ENCODE measurements around the gene HECW1.

Gene HECW1

GRCh38 chr7:43362652-43363034, 250.2 kb downstream of the HECW1 start:
- Histone ChIP-seq H3K9me3 (ENCODE audit: control insufficient read depth, low read depth, low read length) (no peaks in the 10 kb centered on the region), H3K27me3 (ENCODE audit: control insufficient read depth, insufficient read depth, low read length) (no peaks in the 10 kb centered on the region), H3K4me3 (ENCODE audit: low read length) (no peak overlapping the region), H3K27ac (ENCODE audit: low read length) (no peak overlapping the region), H3K36me3 (ENCODE audit: control insufficient read depth, low read depth, low read length) (no peaks in the 10 kb centered on the region), H3K9ac (ENCODE audit: low read length) (no peak overlapping the region), H3K4me1 (ENCODE audit: control insufficient read depth, low read depth, low read length) (no peaks in the 10 kb centered on the region)

- H3K9me3 ChIP-seq (ENCODE audit: control insufficient read depth, low read depth, low read length): no peaks in the 10 kb centered on the region
- no peak overlapping the region for H3K9ac ChIP-seq (ENCODE audit: low read length)
- H3K27me3 ChIP-seq (ENCODE audit: control insufficient read depth, insufficient read depth, low read length): no peaks in the 10 kb centered on the region
- H3K4me3 ChIP-seq (ENCODE audit: low read length): no peak overlapping the region
- no peak overlapping the region for H3K27ac ChIP-seq (ENCODE audit: low read length)
- no peaks in the 10 kb centered on the region for H3K4me1 ChIP-seq (ENCODE audit: control insufficient read depth, low read depth, low read length)
- no peaks in the 10 kb centered on the region for H3K36me3 ChIP-seq (ENCODE audit: control insufficient read depth, low read depth, low read length)
These were observed 250.8 kb downstream of the HECW1 start for GRCh38 chr7:43363035-43363791.

GRCh38 chr7:43364391-43364790, 251.9 kb downstream of the HECW1 start:
- Histone ChIP-seq H3K27ac (ENCODE audit: low read length) (no peak overlapping the region), H3K9ac (ENCODE audit: low read length) (no peak overlapping the region), H3K4me1 (ENCODE audit: control insufficient read depth, low read depth, low read length) (no peaks in the 10 kb centered on the region), H3K4me3 (ENCODE audit: low read length) (no peak overlapping the region), H3K9me3 (ENCODE audit: control insufficient read depth, low read depth, low read length) (no peaks in the 10 kb centered on the region), H3K36me3 (ENCODE audit: control insufficient read depth, low read depth, low read length) (no peaks in the 10 kb centered on the region), H3K27me3 (ENCODE audit: control insufficient read depth, insufficient read depth, low read length) (no peaks in the 10 kb centered on the region)

DNA sequence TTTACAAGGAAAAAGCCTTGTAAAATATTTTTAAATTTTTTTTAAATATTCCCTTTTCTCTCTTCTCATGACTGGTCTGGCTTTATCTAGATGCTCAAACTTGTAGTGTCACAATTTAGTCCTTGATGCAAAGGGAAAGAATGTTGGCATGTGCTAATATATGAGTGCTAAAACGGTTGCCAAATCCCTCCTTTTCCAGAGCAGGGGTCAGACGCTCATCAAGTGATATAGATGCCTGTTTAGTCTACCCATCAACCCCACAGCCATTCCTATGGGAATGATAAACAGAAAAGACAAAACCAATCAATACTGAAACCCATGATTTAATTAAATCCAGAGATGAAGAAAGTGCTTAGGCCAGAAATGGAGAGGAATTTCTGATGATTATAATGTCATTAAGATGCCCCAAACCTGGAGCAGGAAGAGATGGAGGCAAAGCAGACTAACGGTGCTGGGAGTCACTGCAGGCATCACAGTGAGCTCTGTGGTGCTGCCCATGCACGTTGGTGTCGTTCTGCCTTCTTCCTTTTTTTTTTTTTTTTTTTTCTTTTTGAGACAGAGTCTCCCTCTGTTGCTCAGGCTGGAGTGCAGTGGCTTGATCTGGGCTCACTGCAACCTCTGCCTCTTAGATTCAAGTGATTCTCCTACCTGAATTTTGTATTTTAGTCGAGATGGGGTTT, 260.4 kb downstream of the HECW1 start:
- no peaks in the 10 kb centered on the region for H3K9me3 ChIP-seq (ENCODE audit: control insufficient read depth, low read depth, low read length)

GRCh38 chr7:43377196-43377960, 264.9 kb downstream of the HECW1 start:
- no peak overlapping the region for H3K4me3 ChIP-seq (ENCODE audit: low read length)

More for the DNA sequence above, 260.4 kb downstream of the HECW1 start:
- Histone ChIP-seq H3K4me1 (ENCODE audit: control insufficient read depth, low read depth, low read length) (peaks cover 2% of the 10 kb centered on the region), H3K9ac (ENCODE audit: low read length) (no peak overlapping the region), H3K36me3 (ENCODE audit: control insufficient read depth, low read depth, low read length) (no peaks in the 10 kb centered on the region), H3K27ac (ENCODE audit: low read length) (no peak overlapping the region), H3K27me3 (ENCODE audit: control insufficient read depth, insufficient read depth, low read length) (no peaks in the 10 kb centered on the region), H3K4me3 (ENCODE audit: low read length) (no peak overlapping the region)

GRCh38 chr7:43379210-43379609, 266.8 kb downstream of the HECW1 start:
- Histone ChIP-seq H3K27me3 (ENCODE audit: control insufficient read depth, insufficient read depth, low read length) (no peaks in the 10 kb centered on the region), H3K4me3 (ENCODE audit: low read length) (no peak overlapping the region), H3K4me1 (ENCODE audit: control insufficient read depth, low read depth, low read length) (no peaks in the 10 kb centered on the region), H3K9me3 (ENCODE audit: control insufficient read depth, low read depth, low read length) (no peaks in the 10 kb centered on the region), H3K36me3 (ENCODE audit: control insufficient read depth, low read depth, low read length) (no peaks in the 10 kb centered on the region), H3K9ac (ENCODE audit: low read length) (no peak overlapping the region), H3K27ac (ENCODE audit: low read length) (no peak overlapping the region)

More at GRCh38 chr7:43377196-43377960, 264.9 kb downstream of the HECW1 start:
- Histone ChIP-seq H3K27ac (ENCODE audit: low read length) (no peak overlapping the region), H3K36me3 (ENCODE audit: control insufficient read depth, low read depth, low read length) (no peaks in the 10 kb centered on the region), H3K4me1 (ENCODE audit: control insufficient read depth, low read depth, low read length) (peaks cover 2% of the 10 kb centered on the region), H3K9me3 (ENCODE audit: control insufficient read depth, low read depth, low read length) (no peaks in the 10 kb centered on the region), H3K9ac (ENCODE audit: low read length) (no peak overlapping the region), H3K27me3 (ENCODE audit: control insufficient read depth, insufficient read depth, low read length) (no peaks in the 10 kb centered on the region)

GRCh38 chr7:43384616-43385308, 272.3 kb downstream of the HECW1 start:
- no peaks in the 10 kb centered on the region for H3K36me3 ChIP-seq (ENCODE audit: control insufficient read depth, low read depth, low read length)
- H3K9me3 ChIP-seq (ENCODE audit: control insufficient read depth, low read depth, low read length): no peaks in the 10 kb centered on the region
- H3K27ac ChIP-seq (ENCODE audit: low read length): no peak overlapping the region
- H3K4me1 ChIP-seq (ENCODE audit: control insufficient read depth, low read depth, low read length): no peaks in the 10 kb centered on the region
- H3K9ac ChIP-seq (ENCODE audit: low read length): no peak overlapping the region
- H3K4me3 ChIP-seq (ENCODE audit: low read length): no peak overlapping the region
- no peaks in the 10 kb centered on the region for H3K27me3 ChIP-seq (ENCODE audit: control insufficient read depth, insufficient read depth, low read length)

GRCh38 chr7:43385309-43385680, 272.8 kb downstream of the HECW1 start:
- Histone ChIP-seq H3K4me1 (ENCODE audit: control insufficient read depth, low read depth, low read length) (no peaks in the 10 kb centered on the region), H3K27me3 (ENCODE audit: control insufficient read depth, insufficient read depth, low read length) (no peaks in the 10 kb centered on the region), H3K4me3 (ENCODE audit: low read length) (no peak overlapping the region), H3K9me3 (ENCODE audit: control insufficient read depth, low read depth, low read length) (no peaks in the 10 kb centered on the region), H3K36me3 (ENCODE audit: control insufficient read depth, low read depth, low read length) (no peaks in the 10 kb centered on the region), H3K27ac (ENCODE audit: low read length) (no peak overlapping the region), H3K9ac (ENCODE audit: low read length) (no peak overlapping the region)

DNA sequence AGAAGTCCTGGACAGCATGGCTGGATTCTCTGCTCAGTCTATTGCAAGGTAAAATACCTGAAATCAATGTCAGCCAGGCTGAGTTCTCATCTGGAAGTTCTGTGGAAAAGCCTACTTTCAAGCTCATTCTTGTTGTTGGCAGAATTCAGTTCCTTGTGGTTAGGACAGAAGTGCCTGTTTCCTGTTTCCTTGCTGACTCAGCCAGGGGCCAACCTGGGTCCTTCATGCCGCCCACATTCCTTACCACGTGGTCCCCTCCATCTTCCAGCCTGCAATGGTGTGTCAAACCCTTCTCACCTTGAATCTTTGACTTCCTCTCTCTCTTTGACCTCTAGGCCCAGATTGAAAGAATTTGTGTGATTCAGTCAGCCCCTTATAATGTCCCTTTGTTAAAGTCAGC, 273.4 kb downstream of the HECW1 start:
- Histone ChIP-seq H3K27me3 (ENCODE audit: control insufficient read depth, insufficient read depth, low read length) (no peaks in the 10 kb centered on the region), H3K27ac (ENCODE audit: low read length) (no peak overlapping the region), H3K9me3 (ENCODE audit: control insufficient read depth, low read depth, low read length) (no peaks in the 10 kb centered on the region), H3K4me3 (ENCODE audit: low read length) (no peak overlapping the region), H3K4me1 (ENCODE audit: control insufficient read depth, low read depth, low read length) (no peaks in the 10 kb centered on the region), H3K9ac (ENCODE audit: low read length) (no peak overlapping the region), H3K36me3 (ENCODE audit: control insufficient read depth, low read depth, low read length) (no peaks in the 10 kb centered on the region)

- no peaks in the 10 kb centered on the region for H3K4me1 ChIP-seq (ENCODE audit: control insufficient read depth, low read depth, low read length)
- no peak overlapping the region for H3K4me3 ChIP-seq (ENCODE audit: low read length)
- no peak overlapping the region for H3K9ac ChIP-seq (ENCODE audit: low read length)
- H3K27ac ChIP-seq (ENCODE audit: low read length): no peak overlapping the region
- H3K27me3 ChIP-seq (ENCODE audit: control insufficient read depth, insufficient read depth, low read length): no peaks in the 10 kb centered on the region
- H3K36me3 ChIP-seq (ENCODE audit: control insufficient read depth, low read depth, low read length): no peaks in the 10 kb centered on the region
- H3K9me3 ChIP-seq (ENCODE audit: control insufficient read depth, low read depth, low read length): no peaks in the 10 kb centered on the region
These were observed 275.5 kb downstream of the HECW1 start for GRCh38 chr7:43387932-43388331.

GRCh38 chr7:43390576-43390975, 278.1 kb downstream of the HECW1 start:
- H3K9ac ChIP-seq (ENCODE audit: low read length): no peak overlapping the region
- H3K4me1 ChIP-seq (ENCODE audit: control insufficient read depth, low read depth, low read length): peaks cover 4% of the 10 kb centered on the region
- H3K9me3 ChIP-seq (ENCODE audit: control insufficient read depth, low read depth, low read length): no peaks in the 10 kb centered on the region
- H3K36me3 ChIP-seq (ENCODE audit: control insufficient read depth, low read depth, low read length): no peaks in the 10 kb centered on the region
- no peaks in the 10 kb centered on the region for H3K27me3 ChIP-seq (ENCODE audit: control insufficient read depth, insufficient read depth, low read length)
- H3K27ac ChIP-seq (ENCODE audit: low read length): no peak overlapping the region
- H3K4me3 ChIP-seq (ENCODE audit: low read length): no peak overlapping the region

All from iPS-18a (cell line).